Activated naive CD8-positive, alpha-beta T cell treated with anti-CD3 and anti-CD28 coated beads, Interleukin-2, amount 50 U/mL, for 24 hours (primary cell): ENCODE data around the gene OR5D18.
"Not testable (repeated sequence)": the region's sequence is repeated elsewhere in the genome, so short reads cannot be mapped to it uniquely, and the experiment has no call there.

Experiments used
- ATAC-seq: fragments of 150-1000 bp; cut with Tn5 transposase; one replicate; pipeline ENCODE4 v1.10.0; 2021
- DNase-seq: peaks from one replicate; pipeline ENCODE4 v3.0.0; 2021
- H3K27ac Mint-ChIP-seq: one replicate; pipeline ENCODE4 v1.8.0; 2021; ENCODE audit warnings: mild to moderate bottlenecking, mixed read lengths
- H3K27me3 Mint-ChIP-seq: one replicate; pipeline ENCODE4 v1.8.0; 2021; ENCODE audit warnings: mixed read lengths
- H3K36me3 Mint-ChIP-seq: one replicate; pipeline ENCODE4 v1.8.0; 2021; ENCODE audit warnings: low read depth, mixed read lengths
- H3K4me1 Mint-ChIP-seq: one replicate; pipeline ENCODE4 v1.8.0; 2021; ENCODE audit warnings: mixed read lengths
- H3K4me3 Mint-ChIP-seq: one replicate; pipeline ENCODE4 v1.8.0; 2021; ENCODE audit warnings: mild to moderate bottlenecking, moderate library complexity, mixed read lengths
- H3K9me3 Mint-ChIP-seq: one replicate; pipeline ENCODE4 v1.8.0; 2021; ENCODE audit warnings: mixed read lengths

Gene OR5D18

GRCh38 chr11:55819330-55819729 is at the start of gene OR5D18:
TSS of gene OR5D18 (plus strand) at chr11:55819630. CDS start at chr11:55819630, 0 bp downstream.
- DNase-seq (no peak), ATAC-seq (no peak)
- H3K36me3 Mint-ChIP-seq, result no peaks in the 10 kb centered on the region
- no peaks in the 10 kb centered on the region for H3K27me3 Mint-ChIP-seq
- H3K4me3 Mint-ChIP-seq, result no peak within 1 kb of the TSS
- no peaks in the 10 kb centered on the region for H3K4me1 Mint-ChIP-seq
- no peak within 1 kb of the TSS for H3K27ac Mint-ChIP-seq
- peaks cover 26% of the 10 kb centered on the region for H3K9me3 Mint-ChIP-seq

GRCh38 chr11:55773138-55773537 is 46.3 kb upstream of the OR5D18 start, which contains the start of gene OR5D13:
TSS of gene OR5D13 (plus strand) at chr11:55773438. CDS start at chr11:55773438, 0 bp downstream.
- Mint-ChIP-seq H3K9me3 (peaks cover 15% of the 10 kb centered on the region), H3K27me3 (no peaks in the 10 kb centered on the region), H3K4me1 (no peaks in the 10 kb centered on the region), H3K36me3 (no peaks in the 10 kb centered on the region), H3K4me3 (no peak within 1 kb of the TSS), H3K27ac (no peak within 1 kb of the TSS)
- ATAC-seq (no peak), DNase-seq (no peak)

GRCh38 chr11:55791606-55792005 is 27.8 kb upstream of the OR5D18 start:
- peaks cover 18% of the 10 kb centered on the region for H3K9me3 Mint-ChIP-seq
- H3K4me1 Mint-ChIP-seq, result no peaks in the 10 kb centered on the region
- ATAC-seq, result no peak
- H3K27me3 Mint-ChIP-seq, result no peaks in the 10 kb centered on the region
- no peak overlapping the region for H3K27ac Mint-ChIP-seq
- DNase-seq, result no peak
- no peak overlapping the region for H3K4me3 Mint-ChIP-seq
- H3K36me3 Mint-ChIP-seq, result no peaks in the 10 kb centered on the region

- no peak overlapping the region for H3K4me3 Mint-ChIP-seq
- ATAC-seq (no peak), DNase-seq (no peak)
- no peaks in the 10 kb centered on the region for H3K27me3 Mint-ChIP-seq
- peaks cover 18% of the 10 kb centered on the region for H3K9me3 Mint-ChIP-seq
- H3K27ac Mint-ChIP-seq, result no peak overlapping the region
- no peaks in the 10 kb centered on the region for H3K36me3 Mint-ChIP-seq
- H3K4me1 Mint-ChIP-seq, result no peaks in the 10 kb centered on the region
These were observed 26.1 kb upstream of the OR5D18 start for GRCh38 chr11:55793321-55793720.

GRCh38 chr11:55795256-55795655 is 24.2 kb upstream of the OR5D18 start, which contains the start of gene OR5D14:
TSS of gene OR5D14 (plus strand) at chr11:55795556. CDS start at chr11:55795556, 0 bp downstream.
- no peak within 1 kb of the TSS for H3K27ac Mint-ChIP-seq
- H3K4me3 Mint-ChIP-seq, result no peak within 1 kb of the TSS
- no peaks in the 10 kb centered on the region for H3K36me3 Mint-ChIP-seq
- peaks cover 24% of the 10 kb centered on the region for H3K9me3 Mint-ChIP-seq
- no peak for ATAC-seq
- DNase-seq, result no peak
- no peaks in the 10 kb centered on the region for H3K27me3 Mint-ChIP-seq
- H3K4me1 Mint-ChIP-seq, result no peaks in the 10 kb centered on the region

- Mint-ChIP-seq H3K4me1 (no peaks in the 10 kb centered on the region), H3K4me3 (no peak overlapping the region), H3K36me3 (no peaks in the 10 kb centered on the region), H3K9me3 (peaks cover 34% of the 10 kb centered on the region), H3K27me3 (no peaks in the 10 kb centered on the region), H3K27ac (no peak overlapping the region)
- no peak for ATAC-seq
- DNase-seq, result no peak
These were observed 13.2 kb upstream of the OR5D18 start for GRCh38 chr11:55806248-55806647.

GRCh38 chr11:55811067-55811466 is 8.4 kb upstream of the OR5D18 start, which contains the start of gene OR5L1:
TSS of gene OR5L1 (plus strand) at chr11:55811367. CDS start at chr11:55811467, 100 bp downstream.
- no peak for ATAC-seq
- no peak for DNase-seq
- H3K4me1 Mint-ChIP-seq, result no peaks in the 10 kb centered on the region
- H3K27ac Mint-ChIP-seq, result no peak within 1 kb of the TSS
- peaks cover 30% of the 10 kb centered on the region for H3K9me3 Mint-ChIP-seq
- H3K4me3 Mint-ChIP-seq, result no peak within 1 kb of the TSS
- H3K27me3 Mint-ChIP-seq, result no peaks in the 10 kb centered on the region
- no peaks in the 10 kb centered on the region for H3K36me3 Mint-ChIP-seq

GRCh38 chr11:55826919-55827318 is 7.5 kb downstream of the OR5D18 start, which contains the start of gene OR5L2:
TSS of gene OR5L2 (plus strand) at chr11:55827219. CDS start at chr11:55827219, 0 bp downstream.
- Mint-ChIP-seq H3K27ac (no peak within 1 kb of the TSS), H3K27me3 (no peaks in the 10 kb centered on the region), H3K4me1 (no peaks in the 10 kb centered on the region), H3K4me3 (no peak within 1 kb of the TSS), H3K36me3 (no peaks in the 10 kb centered on the region), H3K9me3 (no peaks in the 10 kb centered on the region)
- ATAC-seq (no peak), DNase-seq (no peak)

GRCh38 chr11:55838452-55838851 is 19.0 kb downstream of the OR5D18 start, which contains the start of gene OR5D16:
TSS of gene OR5D16 (plus strand) at chr11:55838752. CDS start at chr11:55838752, 0 bp downstream.
- no peak for DNase-seq
- no peak for ATAC-seq
- no peak within 1 kb of the TSS for H3K27ac Mint-ChIP-seq
- no peak within 1 kb of the TSS for H3K4me3 Mint-ChIP-seq
- no peaks in the 10 kb centered on the region for H3K27me3 Mint-ChIP-seq
- peaks cover 28% of the 10 kb centered on the region for H3K9me3 Mint-ChIP-seq
- H3K4me1 Mint-ChIP-seq, result no peaks in the 10 kb centered on the region
- no peaks in the 10 kb centered on the region for H3K36me3 Mint-ChIP-seq

- DNase-seq (no peak), ATAC-seq (no peak)
- Mint-ChIP-seq H3K27me3 (no peaks in the 10 kb centered on the region), H3K4me1 (no peaks in the 10 kb centered on the region), H3K27ac (no peak overlapping the region), H3K36me3 (no peaks in the 10 kb centered on the region), H3K9me3 (peaks cover 21% of the 10 kb centered on the region), H3K4me3 (no peak overlapping the region)
These were observed 28.0 kb downstream of the OR5D18 start for GRCh38 chr11:55847453-55847852.

GRCh38 chr11:55849037-55849436 is 29.6 kb downstream of the OR5D18 start:
- no peak overlapping the region for H3K27ac Mint-ChIP-seq
- H3K4me1 Mint-ChIP-seq, result no peaks in the 10 kb centered on the region
- H3K27me3 Mint-ChIP-seq, result no peaks in the 10 kb centered on the region
- DNase-seq, result no peak
- peaks cover 17% of the 10 kb centered on the region for H3K9me3 Mint-ChIP-seq
- no peaks in the 10 kb centered on the region for H3K36me3 Mint-ChIP-seq
- no peak for ATAC-seq
- no peak overlapping the region for H3K4me3 Mint-ChIP-seq

GRCh38 chr11:55852141-55852540 is 32.7 kb downstream of the OR5D18 start:
- no peaks in the 10 kb centered on the region for H3K36me3 Mint-ChIP-seq
- peaks cover 17% of the 10 kb centered on the region for H3K9me3 Mint-ChIP-seq
- no peaks in the 10 kb centered on the region for H3K27me3 Mint-ChIP-seq
- H3K27ac Mint-ChIP-seq, result no peak overlapping the region
- H3K4me3 Mint-ChIP-seq, result no peak overlapping the region
- ATAC-seq (no peak), DNase-seq (no peak)
- no peaks in the 10 kb centered on the region for H3K4me1 Mint-ChIP-seq

- ATAC-seq, result no peak
- Mint-ChIP-seq H3K4me3 (no peak overlapping the region), H3K9me3 (peaks cover 25% of the 10 kb centered on the region), H3K4me1 (no peaks in the 10 kb centered on the region), H3K27ac (no peak overlapping the region), H3K27me3 (no peaks in the 10 kb centered on the region), H3K36me3 (no peaks in the 10 kb centered on the region)
- no peak for DNase-seq
These were observed 35.3 kb downstream of the OR5D18 start for GRCh38 chr11:55854704-55855103.

- not testable (repeated sequence) for ATAC-seq, H3K4me3 Mint-ChIP-seq, H3K36me3 Mint-ChIP-seq, H3K27me3 Mint-ChIP-seq, H3K27ac Mint-ChIP-seq, H3K4me1 Mint-ChIP-seq, DNase-seq, H3K9me3 Mint-ChIP-seq
These were observed 47.9 kb downstream of the OR5D18 start for GRCh38 chr11:55867354-55867753.
